T-helper 1 cell treated with Interleukin-12 subunit alpha and Interleukin-12 subunit beta and Interleukin-4 antibody, amounts not matched to agents 30 ng/mL and 1 ng/mL, for 36 hours (primary cell): Measurements from ENCODE around the gene SOD3. TPM values are rescaled to one million over a fixed set of nuclear protein-coding genes. Genes with fewer than 3 reads are reported as not detected.

ENCODE experiments used
- intact Hi-C: fragments of 100-400 bp; cut with micrococcal nuclease; formaldehyde crosslinking; loops from one replicate; pipeline ENCODE4 v1.15.1; 2024
- total RNA-seq: library from RNA; stranded (reverse); gene quantifications from 2 replicates; pipeline ENCODE4 v1.2.3, GENCODE V29; 2022

SOD3 gene, protein sequence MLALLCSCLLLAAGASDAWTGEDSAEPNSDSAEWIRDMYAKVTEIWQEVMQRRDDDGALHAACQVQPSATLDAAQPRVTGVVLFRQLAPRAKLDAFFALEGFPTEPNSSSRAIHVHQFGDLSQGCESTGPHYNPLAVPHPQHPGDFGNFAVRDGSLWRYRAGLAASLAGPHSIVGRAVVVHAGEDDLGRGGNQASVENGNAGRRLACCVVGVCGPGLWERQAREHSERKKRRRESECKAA
- total RNA-seq, result not detected in 2 replicates

DNA sequence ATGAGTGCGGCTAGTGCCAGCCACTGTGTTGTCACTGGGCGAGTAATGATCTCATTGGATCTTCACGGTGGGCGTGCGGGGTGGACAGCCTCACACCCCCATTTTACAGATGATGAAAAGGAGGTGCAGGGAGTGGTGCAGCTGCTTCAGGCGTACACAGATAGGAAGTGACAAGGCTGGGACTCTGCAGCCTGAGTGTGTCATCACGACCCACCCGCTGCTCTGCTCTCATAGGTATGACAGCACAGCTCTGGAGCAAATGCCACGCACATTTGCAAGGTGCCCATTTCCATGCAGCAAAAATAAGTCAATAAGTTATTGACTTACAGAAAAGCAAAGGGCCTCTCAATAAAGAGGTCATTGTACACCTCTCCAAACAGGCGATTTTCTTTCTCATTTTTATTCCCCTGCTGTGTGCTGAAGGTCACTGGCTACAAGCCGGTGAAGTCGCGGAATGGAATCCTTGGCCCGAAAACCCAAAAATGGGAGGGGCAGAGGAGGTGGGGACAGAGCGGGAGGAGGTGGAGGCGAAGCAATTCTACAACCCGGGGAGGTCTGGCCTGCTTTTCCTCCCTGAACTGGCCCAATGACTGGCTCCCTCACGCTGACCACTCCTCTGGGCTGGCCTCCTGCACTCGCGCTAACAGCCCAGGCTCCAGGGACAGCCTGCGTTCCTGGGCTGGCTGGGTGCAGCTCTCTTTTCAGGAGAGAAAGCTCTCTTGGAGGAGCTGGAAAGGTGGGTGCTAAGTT, at the start of gene SOD3:
Gene SOD3 (plus strand): TSS at position 658 of the 750 bp plus-strand sequence. CDS start 3,949 bp downstream, outside the sequence.
- intact Hi-C loops, result no loop called here

DNA sequence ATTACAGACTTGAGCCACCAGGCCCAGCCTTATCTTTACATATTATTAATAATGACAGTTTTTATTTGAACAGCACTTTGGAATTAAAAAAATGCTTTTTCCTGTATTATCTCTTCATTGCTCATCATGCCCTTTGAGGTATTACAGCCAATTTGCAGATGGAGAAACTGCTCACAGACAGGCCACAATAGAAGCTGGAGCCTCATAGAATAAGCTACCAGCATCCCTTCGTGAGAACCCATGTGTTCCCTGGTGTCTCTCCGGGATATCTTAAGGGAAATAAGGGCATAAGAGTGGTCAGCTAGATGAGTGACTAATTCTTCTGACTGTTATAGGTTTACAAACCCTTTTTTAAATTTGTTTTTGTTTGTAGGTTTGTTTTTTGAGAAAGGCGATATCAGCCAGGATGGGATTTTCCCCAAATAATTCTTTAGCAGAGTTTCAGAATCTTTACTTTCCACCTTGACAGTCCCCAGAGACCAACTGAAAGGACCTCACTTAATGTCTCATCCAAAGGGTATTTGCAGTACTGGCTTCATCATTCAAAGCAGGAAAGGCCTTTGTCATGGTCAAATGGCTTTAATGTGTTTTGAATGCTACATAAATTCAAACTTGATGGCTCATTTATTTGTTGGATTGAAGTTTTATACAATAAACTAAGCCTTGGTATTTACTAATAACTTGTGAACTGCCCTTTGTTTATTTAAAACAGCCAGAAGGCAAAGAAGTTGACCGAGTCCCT, 48.0 kb upstream of the SOD3 start:
- intact Hi-C loops, result no loop called here

DNA sequence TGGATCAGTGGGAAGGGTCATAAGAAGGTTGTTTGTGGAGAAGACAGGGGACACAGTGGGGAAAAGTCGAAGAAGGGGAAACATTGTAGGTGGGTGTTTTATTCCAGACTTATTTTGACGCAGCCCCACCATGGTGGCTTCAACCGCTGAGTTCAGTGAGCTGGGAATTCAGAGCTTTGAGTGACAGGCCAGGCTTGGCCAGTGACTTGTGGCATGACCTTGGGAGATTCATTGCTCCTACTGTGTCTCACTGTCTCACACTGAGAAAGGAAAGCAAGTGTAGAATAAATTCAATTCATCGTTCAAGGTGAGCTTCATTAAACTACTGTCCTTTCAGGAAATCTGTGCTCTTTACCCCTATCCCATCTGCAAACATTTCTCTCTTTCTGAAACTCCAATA, 47.4 kb upstream of the SOD3 start:
- intact Hi-C loops, result no loop called here

DNA sequence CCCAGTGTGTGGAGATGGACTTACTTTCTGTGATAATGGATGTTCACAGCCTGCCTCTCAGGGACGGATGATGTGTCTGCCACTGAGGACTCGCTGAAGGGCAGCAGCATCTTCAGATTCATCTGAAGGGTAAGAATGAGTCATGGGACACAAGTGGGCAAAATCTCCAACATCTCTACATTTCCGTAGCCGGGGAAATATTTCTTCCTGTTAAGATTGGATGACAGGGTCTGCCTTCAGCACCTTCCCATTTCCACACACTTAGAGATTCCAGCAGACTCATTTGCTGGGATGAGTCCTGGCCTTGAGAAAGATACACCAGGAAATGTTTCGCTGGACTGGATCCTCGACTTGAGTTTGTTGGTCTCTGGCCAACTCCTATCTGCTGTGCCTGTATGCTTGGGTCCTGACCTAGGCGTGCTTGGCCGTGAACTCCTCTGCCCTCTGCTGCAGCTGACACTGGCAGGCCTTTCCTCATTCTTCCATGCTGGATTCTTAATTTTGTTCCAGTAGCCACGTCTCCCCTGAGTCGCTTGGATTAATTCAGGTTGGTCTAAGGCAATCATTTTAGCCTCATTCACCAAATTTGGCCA, 46.5 kb upstream of the SOD3 start:
- intact Hi-C loops, result no loop called here

DNA sequence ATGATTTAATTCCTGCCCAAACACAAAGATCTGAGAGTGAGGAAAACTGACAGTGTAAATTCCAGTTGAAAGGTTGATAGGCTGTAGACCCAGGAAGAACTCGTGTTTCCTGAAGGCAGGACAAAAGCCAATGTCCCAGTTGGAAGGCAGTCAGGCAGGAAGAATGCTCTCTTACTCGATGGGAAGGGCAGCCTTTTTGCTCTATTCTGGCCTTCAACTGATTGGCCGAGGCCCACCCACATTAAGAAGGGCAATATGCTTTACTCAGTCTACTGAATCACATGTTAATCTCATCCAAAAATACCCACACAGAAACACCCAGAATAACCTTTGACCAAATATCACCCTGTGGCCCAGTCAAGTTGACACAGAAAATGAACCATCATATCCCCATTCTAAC, 45.3 kb upstream of the SOD3 start:
- intact Hi-C loops, result no loop called here

DNA sequence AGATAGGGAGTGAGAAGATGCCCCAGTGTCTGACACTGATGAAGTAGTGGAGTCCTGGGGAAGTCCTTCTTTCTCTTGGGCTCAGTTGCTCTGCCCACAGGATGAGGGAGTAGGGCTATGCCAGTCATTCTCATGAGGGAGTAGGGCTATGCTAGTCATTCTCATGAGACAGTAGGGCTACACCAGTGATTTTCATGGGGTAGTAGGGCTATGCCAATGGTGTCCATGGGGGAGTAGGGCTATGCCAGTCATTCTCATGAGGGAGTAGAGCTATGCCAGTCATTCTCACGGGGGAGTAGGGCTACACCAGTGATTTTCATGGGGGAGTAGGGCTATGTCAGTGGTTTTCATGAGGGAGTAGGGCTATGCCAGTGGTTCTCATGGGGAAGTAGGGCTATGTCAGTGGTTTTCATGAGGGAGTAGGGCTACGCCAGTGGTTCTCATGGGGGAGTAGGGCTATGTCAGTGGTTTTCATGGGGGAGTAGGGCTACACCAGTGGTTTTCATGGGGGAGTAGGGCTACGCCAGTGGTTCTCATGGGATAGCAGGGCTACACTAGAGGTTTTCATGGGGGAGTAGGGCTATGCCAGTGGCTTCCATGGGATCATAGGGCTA, 43.3 kb upstream of the SOD3 start:
- intact Hi-C loops, result no loop called here

DNA sequence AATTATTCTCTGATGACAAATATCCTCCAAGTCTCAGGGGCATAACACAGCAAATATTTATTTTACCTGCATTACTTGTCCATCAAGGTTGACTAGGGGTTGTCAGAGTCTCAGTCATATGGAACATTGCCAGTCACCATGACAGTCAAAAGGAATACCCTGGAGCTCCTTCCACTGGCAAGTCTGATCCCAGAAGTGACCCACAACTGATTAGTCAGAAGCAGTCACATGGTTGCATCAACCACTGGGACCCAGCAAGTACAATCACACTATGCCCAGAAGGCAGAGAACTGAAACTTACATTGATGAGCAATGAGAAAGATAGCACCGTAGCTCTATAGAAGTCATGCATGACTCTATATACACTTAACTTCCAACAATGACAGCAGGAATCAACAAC, 41.9 kb upstream of the SOD3 start:
- intact Hi-C loops, result no loop called here

DNA sequence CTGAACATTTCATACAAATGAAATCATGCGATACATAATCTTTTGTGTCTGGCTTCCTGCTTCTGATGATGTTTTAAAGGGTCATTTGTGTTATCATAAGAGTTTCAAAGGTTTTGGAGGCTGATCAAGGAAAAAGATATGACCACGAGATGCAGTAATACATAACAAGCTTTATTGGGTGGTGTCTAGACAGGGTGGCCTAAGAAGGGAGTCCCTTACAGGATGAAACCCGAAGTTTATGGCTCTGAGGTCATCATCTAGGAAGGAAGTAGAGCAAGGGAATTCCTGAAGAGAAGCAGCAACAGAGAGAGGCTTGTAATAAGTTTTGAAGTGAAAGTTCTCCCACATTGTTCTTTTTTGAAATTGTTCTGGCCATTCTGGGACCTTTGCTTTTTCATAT, 40.8 kb upstream of the SOD3 start:
- intact Hi-C loops, result no loop called here

DNA sequence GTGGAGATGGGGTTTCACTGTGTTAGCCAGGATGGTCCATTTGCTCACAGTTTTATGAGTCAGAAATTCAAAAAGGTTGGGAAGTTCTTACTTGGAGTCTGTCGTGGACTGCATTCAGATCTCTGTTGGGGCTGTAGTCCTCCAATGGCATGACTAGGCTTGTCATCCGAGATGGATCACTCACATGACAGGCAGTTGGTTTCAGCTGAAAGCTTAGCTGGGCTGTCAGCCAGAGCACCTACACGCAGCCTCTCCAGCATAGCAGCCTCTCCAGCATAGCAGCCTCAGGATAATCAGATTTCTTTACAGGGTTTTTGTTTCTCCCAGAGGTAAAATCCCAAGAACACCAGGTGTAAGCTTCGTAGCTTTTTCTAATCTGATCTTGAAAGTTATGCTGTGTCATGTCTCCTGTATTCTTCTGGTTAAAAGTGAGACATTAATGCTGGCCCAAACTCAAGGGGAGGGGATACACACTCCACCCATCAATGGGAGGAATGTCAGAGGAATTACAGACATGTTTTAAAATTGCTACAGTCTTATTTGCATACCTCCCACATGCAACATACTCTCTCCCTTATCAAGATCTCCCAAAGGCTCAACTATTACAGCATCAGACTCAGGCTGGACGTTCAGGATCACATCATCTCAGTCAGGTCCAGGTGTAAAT, 31.6 kb upstream of the SOD3 start:
- intact Hi-C loops, result no loop called here

DNA sequence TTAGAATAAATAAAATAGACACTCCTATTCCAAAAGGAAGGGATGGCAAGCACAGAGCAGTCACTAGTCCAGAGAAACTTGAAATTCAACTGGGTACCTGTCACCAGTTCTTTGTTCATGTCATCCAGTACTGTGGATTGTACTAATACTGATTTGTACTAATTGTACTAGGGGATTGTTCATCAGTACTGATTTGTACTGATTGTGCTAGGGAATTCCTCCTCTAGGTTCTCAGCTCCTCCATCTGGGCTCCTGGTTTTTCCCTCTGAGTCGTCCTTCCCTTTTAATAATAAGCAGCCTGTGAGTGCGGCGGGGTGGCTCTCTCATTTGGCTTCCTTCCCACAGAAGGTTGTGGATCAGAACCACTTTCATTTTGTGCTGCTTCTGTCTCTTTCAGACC, 31.0 kb upstream of the SOD3 start:
- intact Hi-C loops, result no loop called here

DNA sequence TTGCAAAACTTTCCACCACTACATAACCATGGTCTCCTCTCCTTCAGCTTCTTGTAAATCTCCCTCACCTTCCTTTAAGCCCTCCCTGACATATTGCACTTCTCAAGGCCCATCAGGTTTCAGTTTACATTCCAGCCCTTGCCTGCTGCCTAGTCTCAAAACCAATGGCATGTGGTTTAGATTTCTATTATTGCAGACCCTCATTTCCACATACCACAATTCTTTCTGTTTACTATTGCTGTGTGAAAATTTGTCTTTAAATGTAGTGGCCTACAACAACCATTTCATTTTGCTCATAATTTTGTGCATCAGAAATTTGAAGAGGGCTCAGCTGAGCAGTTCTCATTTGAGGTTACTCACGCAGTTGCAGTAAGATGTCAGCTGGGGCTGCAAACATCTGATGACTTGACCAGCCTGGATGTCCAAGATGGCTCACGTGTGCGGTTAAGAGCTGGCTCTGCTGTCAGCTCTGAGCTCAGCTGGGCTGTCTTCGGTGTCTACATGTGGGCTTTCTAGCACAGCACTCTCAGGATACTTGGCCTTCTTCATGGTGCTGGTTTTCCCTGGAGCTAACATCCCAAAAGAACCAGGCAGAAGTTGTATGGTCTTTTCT, 29.9 kb upstream of the SOD3 start:
- intact Hi-C loops, result no loop called here

DNA sequence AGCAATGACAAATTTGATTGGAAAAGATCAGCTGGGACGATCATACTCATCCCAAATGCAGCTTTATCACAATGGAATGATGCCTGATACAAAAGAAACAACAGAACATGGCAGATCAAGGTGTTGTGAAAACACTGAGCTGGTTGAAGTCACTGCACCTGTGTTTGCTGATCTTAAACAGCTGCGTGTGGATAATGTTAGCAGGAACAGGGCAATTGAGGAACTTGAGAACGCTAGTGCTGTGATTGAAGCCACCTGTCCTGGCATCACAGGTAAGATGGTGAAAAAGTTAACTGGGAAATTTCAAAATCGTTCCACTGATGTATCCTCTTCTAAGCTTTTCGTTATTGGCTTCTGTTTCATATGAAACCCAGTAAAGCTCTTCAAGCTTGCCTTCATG, 27.4 kb upstream of the SOD3 start:
- intact Hi-C loops, result no loop called here

DNA sequence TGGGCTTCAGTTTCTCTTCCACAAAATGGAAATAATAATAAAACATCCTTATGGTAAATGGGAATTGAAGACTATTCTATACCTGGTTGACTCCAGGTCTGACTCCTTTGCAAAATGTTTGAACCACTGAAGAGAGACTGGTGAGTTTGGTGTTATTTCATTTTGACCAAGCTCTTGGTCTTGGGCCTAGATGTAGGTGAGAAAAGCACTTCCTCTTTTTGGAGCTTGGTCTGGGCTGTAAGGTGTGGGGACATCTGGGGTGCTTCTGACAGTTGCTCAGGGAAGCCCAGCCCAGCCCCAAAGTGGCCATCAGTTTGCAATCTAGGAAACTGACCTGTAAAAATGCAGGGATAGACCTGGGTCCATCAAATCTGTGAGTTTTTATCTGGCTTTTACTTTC, 26.8 kb upstream of the SOD3 start:
- intact Hi-C loops, result no loop called here

DNA sequence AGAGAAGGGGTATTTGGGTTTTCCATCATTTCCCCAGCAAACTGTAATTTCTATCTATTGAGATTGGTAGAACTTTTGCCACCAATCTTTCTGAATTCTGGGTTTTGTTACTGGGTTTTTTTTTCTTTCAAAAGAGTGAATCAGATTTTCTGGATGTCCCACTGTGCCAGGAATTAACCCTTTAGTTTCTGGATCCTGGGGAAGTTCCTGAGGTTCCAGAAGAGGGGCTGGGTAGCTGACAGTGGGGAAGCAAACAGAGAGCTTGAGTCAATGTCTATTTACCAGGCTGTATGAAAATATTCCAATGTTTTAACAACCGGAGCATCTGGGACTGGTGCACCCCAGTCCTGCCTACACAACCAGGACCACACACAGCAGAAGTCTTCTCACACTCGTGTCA, 25.8 kb upstream of the SOD3 start:
- intact Hi-C loops, result no loop called here

DNA sequence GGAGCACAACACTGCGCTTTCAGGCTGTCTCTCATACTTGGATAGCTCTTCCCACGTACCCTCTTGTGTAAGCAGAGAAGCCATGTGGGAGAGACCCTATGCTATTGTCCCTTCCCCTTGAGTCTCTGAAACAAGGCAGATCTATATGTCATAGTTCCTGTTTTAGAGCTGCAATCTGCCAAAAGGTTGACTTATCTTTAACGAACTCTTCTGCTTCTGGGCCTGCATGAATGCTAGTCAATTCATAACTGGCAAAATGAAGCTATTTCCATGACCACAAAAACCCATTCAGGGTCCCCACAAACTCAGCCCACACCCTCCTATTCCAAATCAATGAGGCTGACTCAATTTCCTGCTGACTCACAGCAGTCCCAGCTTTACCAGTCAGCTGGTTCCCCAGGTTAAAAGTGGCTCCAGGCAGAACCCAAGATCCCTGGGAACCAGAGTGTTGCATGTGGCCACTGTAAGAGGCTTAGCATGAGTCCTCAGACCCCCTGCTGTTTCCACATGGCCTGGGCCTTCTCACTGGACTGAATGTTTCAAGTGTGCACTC, 25.3 kb upstream of the SOD3 start:
- intact Hi-C loops, result no loop called here

DNA sequence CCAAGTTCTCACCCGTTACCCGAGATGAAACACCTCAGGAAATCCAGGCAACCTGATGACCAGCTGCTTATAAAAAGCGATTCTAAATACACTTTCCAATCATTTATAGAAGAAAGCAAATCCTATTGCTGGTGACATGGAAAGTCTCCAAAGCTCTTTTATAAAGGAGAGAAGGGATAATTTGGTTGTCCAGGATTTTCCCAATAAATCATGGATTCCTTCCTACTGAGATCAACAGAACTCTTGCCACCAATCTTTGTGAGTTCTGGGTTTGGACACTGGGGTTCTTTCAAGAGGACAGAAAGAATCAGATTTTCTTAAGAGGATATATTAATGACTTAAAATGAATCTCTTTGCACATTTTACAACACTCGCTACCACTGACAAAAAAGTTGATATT, 24.7 kb upstream of the SOD3 start:
- intact Hi-C loops, result no loop called here

DNA sequence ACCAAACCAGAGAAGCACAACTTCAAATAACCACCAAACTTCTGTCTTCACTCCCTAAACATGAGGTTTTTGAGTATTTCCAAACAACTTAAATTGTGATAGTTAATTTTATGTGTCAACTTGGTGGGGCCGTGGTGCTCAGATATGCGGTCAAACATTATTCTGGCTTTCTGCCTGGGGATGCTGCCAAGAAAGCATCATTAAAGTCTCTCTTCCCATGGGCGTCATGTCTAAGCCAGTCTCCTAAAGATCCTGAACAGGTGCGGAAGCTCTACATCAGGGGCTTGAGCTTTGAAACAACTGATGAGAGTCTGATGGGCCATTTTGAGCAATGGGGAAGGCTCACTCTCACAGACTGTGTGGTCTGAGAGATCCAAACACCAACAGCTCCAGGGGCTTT, 24.1 kb upstream of the SOD3 start:
- intact Hi-C loops, result no loop called here

DNA sequence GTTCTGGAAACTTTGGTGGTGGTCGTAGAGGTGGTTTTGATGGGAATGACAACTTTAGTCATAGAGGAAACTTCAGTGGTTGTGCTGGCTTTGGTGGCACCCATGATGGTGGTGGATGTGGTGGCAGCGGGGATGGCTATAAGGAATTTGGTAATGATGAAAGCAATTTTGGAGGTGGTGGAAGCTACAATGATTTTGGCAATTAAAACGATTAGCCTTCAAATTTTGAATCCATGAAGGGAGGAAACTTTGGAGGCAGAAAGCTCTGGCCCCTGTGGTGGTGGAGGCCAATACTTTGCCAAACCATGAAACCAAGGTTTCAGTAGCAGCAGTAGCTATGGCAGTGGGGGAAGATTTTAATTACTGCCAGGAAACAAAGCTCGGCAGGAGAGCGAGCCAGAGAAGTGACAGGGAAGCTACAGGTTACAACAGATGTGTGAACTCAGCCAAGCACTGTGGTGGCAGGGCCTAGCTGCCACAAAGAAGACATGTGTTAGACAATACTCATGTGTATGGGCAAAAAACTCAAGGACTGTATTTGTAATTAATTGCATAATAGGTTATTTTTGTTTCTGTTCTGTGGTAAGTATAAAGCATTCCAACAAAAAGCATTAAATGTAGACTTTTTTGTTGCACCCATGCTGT, 23.2 kb upstream of the SOD3 start:
- intact Hi-C loops, result no loop called here

DNA sequence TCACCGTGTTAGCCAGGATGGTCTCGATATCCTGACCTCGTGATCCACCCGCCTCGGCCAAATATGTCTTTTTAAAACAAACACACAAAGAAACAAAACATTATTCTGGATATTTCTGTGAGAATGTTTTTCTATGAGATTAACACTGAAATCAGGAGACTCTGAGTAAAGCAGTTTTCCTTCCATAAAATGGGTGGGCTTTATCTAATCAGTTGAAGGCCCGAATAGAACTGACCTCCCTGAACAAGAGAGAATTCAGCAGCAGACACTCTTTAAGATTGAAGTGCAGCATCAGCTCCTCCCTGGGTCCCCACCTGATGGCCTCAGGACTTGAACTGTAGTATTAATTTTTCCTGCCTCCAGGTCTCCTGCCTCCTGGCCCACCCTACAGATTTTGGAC, 22.4 kb upstream of the SOD3 start:
- intact Hi-C loops, result no loop called here

DNA sequence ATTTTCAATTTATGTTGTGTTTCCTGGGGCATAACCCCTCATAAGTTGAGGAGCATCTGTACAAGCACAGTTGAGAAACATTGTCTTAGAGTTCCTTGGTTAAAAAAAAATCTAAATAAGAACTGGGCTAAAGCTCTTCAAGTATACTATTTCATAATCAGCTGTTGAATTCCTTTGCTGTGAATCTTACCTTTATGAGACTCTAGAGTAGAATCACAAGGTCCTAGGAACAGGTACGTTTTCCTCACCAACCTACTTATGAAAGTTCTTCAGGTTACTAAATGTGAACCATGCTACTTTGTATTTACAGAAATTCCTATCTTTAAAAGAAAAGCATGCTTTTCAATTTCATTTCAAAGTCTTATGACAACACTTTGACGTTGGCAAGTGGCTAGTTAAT, 20.9 kb upstream of the SOD3 start:
- intact Hi-C loops, result no loop called here
